ENCODE measurements around the gene LRRN2. TPM values are rescaled to one million over a fixed set of nuclear protein-coding genes. Genes with fewer than 3 reads are reported as not detected.

The LRRN2 gene
- total RNA-seq, 1 experiment from 2014 or later = 5.0 TPM

GRCh38 chr1:204706838-204707509, 21.4 kb upstream of the LRRN2 start:
- TF ChIP-seq EZH2 (IDR thresholded peaks at IDR 0.05; ENCODE audit: low read length, unreplicated experiment) = no peak
- TF ChIP-seq, protein P1, sequence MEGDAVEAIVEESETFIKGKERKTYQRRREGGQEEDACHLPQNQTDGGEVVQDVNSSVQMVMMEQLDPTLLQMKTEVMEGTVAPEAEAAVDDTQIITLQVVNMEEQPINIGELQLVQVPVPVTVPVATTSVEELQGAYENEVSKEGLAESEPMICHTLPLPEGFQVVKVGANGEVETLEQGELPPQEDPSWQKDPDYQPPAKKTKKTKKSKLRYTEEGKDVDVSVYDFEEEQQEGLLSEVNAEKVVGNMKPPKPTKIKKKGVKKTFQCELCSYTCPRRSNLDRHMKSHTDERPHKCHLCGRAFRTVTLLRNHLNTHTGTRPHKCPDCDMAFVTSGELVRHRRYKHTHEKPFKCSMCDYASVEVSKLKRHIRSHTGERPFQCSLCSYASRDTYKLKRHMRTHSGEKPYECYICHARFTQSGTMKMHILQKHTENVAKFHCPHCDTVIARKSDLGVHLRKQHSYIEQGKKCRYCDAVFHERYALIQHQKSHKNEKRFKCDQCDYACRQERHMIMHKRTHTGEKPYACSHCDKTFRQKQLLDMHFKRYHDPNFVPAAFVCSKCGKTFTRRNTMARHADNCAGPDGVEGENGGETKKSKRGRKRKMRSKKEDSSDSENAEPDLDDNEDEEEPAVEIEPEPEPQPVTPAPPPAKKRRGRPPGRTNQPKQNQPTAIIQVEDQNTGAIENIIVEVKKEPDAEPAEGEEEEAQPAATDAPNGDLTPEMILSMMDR (conservative IDR thresholded peaks at IDR 0.05; ENCODE audit: low read depth, low read length) = no peak
- no peak for TF ChIP-seq EZH2phosphoT487 (IDR thresholded peaks at IDR 0.05; ENCODE audit: borderline replicate concordance, low read length)
- no peaks in the 10 kb centered on the region for H3K36me3 ChIP-seq (ENCODE audit: low read depth, low read length)
- no peaks in the 10 kb centered on the region for H4K20me1 ChIP-seq (ENCODE audit: low read length)
- intact Hi-C loops (cut with micrococcal nuclease) = loop anchor here (10.0 kb wide), 1 partner anchor 132 kb away; no protein-coding TSS in a partner anchor
- no TSS peak for BruUV-seq (replicated peaks)
- H3K9ac ChIP-seq (ENCODE audit: low read length) = no peak overlapping the region
- no peaks in the 10 kb centered on the region for H3K9me2 ChIP-seq (replicated peaks; ENCODE audit: low read length)
- no peaks in the 10 kb centered on the region for H3K27me3 ChIP-seq (ENCODE audit: low read length)
- DNase-seq (no peak), ATAC-seq (no peak)
- H2AFZ ChIP-seq (ENCODE audit: low read length) = no peak overlapping the region
- no peak overlapping the region for H3K4me2 ChIP-seq (ENCODE audit: low read length)
- POLR2A ChIA-PET (ENCODE audit: unreplicated experiment) = interaction anchor here (0.7 kb wide), 1 partner anchor 115 kb away, joined by 3 read pairs; no protein-coding TSS in a partner anchor
- CTCF ChIA-PET = no interaction called here
- H3K9me3 ChIP-seq (ENCODE audit: low read length) = no peaks in the 10 kb centered on the region
- H3K27ac ChIP-seq (ENCODE audit: low read length) = no peak overlapping the region
- peaks cover 14% of the 10 kb centered on the region for H3K4me1 ChIP-seq (ENCODE audit: insufficient read depth, low read length)
- no peaks in the 10 kb centered on the region for H3K79me2 ChIP-seq (ENCODE audit: low read length)
- no peaks in the 10 kb centered on the region for H3F3A ChIP-seq (ENCODE audit: low read length, unreplicated experiment)
- no peak overlapping the region for H3K4me3 ChIP-seq (ENCODE audit: low read length)

GRCh38 chr1:204705888-204706837, 20.6 kb upstream of the LRRN2 start:
- CTCF ChIA-PET = no interaction called here
- intact Hi-C loops (cut with micrococcal nuclease) = loop anchor here (10.0 kb wide), 1 partner anchor 131 kb away; no protein-coding TSS in a partner anchor
- DNase-seq (no peak), ATAC-seq (no peak)
- Histone ChIP-seq H3K9ac (ENCODE audit: low read length) (no peak overlapping the region), H4K20me1 (ENCODE audit: low read length) (no peaks in the 10 kb centered on the region), H3K4me3 (ENCODE audit: low read length) (no peak overlapping the region), H3K27me3 (ENCODE audit: low read length) (no peaks in the 10 kb centered on the region), H3K4me2 (ENCODE audit: low read length) (no peak overlapping the region), H3K36me3 (ENCODE audit: low read depth, low read length) (no peaks in the 10 kb centered on the region), H3K9me2 (replicated peaks; ENCODE audit: low read length) (no peaks in the 10 kb centered on the region), H3K9me3 (ENCODE audit: low read length) (no peaks in the 10 kb centered on the region), H3K79me2 (ENCODE audit: low read length) (no peaks in the 10 kb centered on the region), H3K4me1 (ENCODE audit: insufficient read depth, low read length) (peaks cover 14% of the 10 kb centered on the region), H3K27ac (ENCODE audit: low read length) (no peak overlapping the region), H2AFZ (ENCODE audit: low read length) (no peak overlapping the region), H3F3A (ENCODE audit: low read length, unreplicated experiment) (no peaks in the 10 kb centered on the region)
- BruUV-seq (replicated peaks) = no TSS peak
- TF ChIP-seq EZH2 (IDR thresholded peaks at IDR 0.05; ENCODE audit: low read length, unreplicated experiment) = no peak
- no peak for TF ChIP-seq EZH2phosphoT487 (IDR thresholded peaks at IDR 0.05; ENCODE audit: borderline replicate concordance, low read length)
- TF ChIP-seq, protein P1 (conservative IDR thresholded peaks at IDR 0.05; ENCODE audit: low read depth, low read length) = no peak
- POLR2A ChIA-PET (ENCODE audit: unreplicated experiment) = no interaction called here
